ENCODE results near the gene ITPK1.

DNA sequence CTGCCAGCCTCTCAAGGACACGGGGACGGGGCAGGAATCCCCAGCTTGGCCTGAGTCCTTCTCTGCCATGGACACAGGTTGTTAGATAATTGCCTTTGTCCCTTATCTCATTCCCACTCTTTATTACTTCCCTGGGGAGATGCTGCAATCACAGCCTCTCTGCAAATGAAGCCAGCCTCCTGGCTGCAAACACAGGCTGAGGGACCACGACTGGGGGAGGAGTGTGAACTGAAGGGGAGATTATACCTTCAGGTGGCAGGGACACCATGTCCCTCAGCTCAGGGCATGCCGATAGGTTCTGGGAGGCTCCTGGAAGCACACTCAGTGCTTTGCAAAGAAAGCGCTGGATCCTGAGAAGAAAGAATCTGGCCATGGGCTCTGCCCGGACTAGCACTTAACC, 208.9 kb downstream of the ITPK1 start:
- TF ChIP-seq, protein P1, sequence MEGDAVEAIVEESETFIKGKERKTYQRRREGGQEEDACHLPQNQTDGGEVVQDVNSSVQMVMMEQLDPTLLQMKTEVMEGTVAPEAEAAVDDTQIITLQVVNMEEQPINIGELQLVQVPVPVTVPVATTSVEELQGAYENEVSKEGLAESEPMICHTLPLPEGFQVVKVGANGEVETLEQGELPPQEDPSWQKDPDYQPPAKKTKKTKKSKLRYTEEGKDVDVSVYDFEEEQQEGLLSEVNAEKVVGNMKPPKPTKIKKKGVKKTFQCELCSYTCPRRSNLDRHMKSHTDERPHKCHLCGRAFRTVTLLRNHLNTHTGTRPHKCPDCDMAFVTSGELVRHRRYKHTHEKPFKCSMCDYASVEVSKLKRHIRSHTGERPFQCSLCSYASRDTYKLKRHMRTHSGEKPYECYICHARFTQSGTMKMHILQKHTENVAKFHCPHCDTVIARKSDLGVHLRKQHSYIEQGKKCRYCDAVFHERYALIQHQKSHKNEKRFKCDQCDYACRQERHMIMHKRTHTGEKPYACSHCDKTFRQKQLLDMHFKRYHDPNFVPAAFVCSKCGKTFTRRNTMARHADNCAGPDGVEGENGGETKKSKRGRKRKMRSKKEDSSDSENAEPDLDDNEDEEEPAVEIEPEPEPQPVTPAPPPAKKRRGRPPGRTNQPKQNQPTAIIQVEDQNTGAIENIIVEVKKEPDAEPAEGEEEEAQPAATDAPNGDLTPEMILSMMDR (IDR thresholded peaks at IDR 0.05), result no peak
- TF ChIP-seq POLR2A (IDR thresholded peaks at IDR 0.05), result no peak

Data from thyroid gland (tissue), 4 donors.